Activated CD8-positive, alpha-beta memory T cell treated with anti-CD3 and anti-CD28 coated beads, Interleukin-2, amount 10 ng/mL, durations not matched to agents 7 days and 5 days (primary cell): Measurements from ENCODE around the gene FILIP1L. TPM values are rescaled to one million over a fixed set of nuclear protein-coding genes. Genes with fewer than 3 reads are reported as not detected.
"Not testable (repeated sequence)": the region's sequence is repeated elsewhere in the genome, so short reads cannot be mapped to it uniquely, and the experiment has no call there.

ENCODE experiments used
- ATAC-seq: fragments of 150-1000 bp; cut with Tn5 transposase; one replicate; pipeline ENCODE4 v1.10.0; 2021; ENCODE audit warnings: moderate library complexity
- CTCF ChIA-PET: fragments of 350-600 bp; sonication (Branson Sonifier 250); formaldehyde crosslinking; loops from one replicate; lab custom pipeline; 2021; ENCODE audit warnings: antibody characterized with exemption; lab: Charles Lee
- DNase-seq: peaks from one replicate; pipeline ENCODE4 v3.0.0-alpha.2; 2020
- H3K27ac Mint-ChIP-seq: one replicate; pipeline ENCODE4 v1.8.0; 2021; ENCODE audit warnings: mild to moderate bottlenecking, mixed read lengths
- H3K27me3 Mint-ChIP-seq: one replicate; pipeline ENCODE4 v1.8.0; 2021; ENCODE audit warnings: mixed read lengths
- H3K36me3 Mint-ChIP-seq: one replicate; pipeline ENCODE4 v1.8.0; 2021; ENCODE audit warnings: mild to moderate bottlenecking, mixed read lengths
- H3K4me1 Mint-ChIP-seq: one replicate; pipeline ENCODE4 v1.8.0; 2021; ENCODE audit warnings: mixed read lengths
- H3K4me3 Mint-ChIP-seq: one replicate; pipeline ENCODE4 v1.8.0; 2021; ENCODE audit warnings: mild to moderate bottlenecking, moderate library complexity, mixed read lengths
- H3K9me3 Mint-ChIP-seq: one replicate; pipeline ENCODE4 v1.8.0; 2022; ENCODE audit warnings: low read depth, mixed read lengths
- total RNA-seq, 2 experiments: library from RNA; stranded (reverse); gene quantifications; one replicate each; pipeline ENCODE4 v1.2.3, GENCODE V29; 2021

Gene FILIP1L
- total RNA-seq, 2 experiments from 2014 or later: 2.4 to 15.5 TPM

GRCh38 chr3:99841949-99842348, 272.4 kb downstream of the FILIP1L start:
- H3K4me1 Mint-ChIP-seq, H3K27ac Mint-ChIP-seq, ATAC-seq, H3K36me3 Mint-ChIP-seq, H3K27me3 Mint-ChIP-seq, H3K9me3 Mint-ChIP-seq, H3K4me3 Mint-ChIP-seq, DNase-seq: not testable (repeated sequence)
- CTCF ChIA-PET: interaction anchor here (0.8 to 2.6 kb wide), 4 partner anchors 9 to 748 kb away, joined by 3 to 14 read pairs (median 4); no protein-coding TSS in a partner anchor

- Mint-ChIP-seq H3K9me3 (no peaks in the 10 kb centered on the region), H3K4me1 (peaks cover 6% of the 10 kb centered on the region), H3K4me3 (no peak overlapping the region), H3K27me3 (no peaks in the 10 kb centered on the region), H3K27ac (no peak overlapping the region), H3K36me3 (no peaks in the 10 kb centered on the region)
- DNase-seq (no peak), ATAC-seq (no peak)
- CTCF ChIA-PET: interaction anchor here (1.0 to 2.4 kb wide), 2 partner anchors 190 to 415 kb away, joined by 3 to 12 read pairs; no protein-coding TSS in a partner anchor
Observed at GRCh38 chr3:99839613-99840012, 274.7 kb downstream of the FILIP1L start.

- Mint-ChIP-seq H3K4me3 (no peak overlapping the region), H3K4me1 (peaks cover 4% of the 10 kb centered on the region), H3K27me3 (no peaks in the 10 kb centered on the region), H3K27ac (no peak overlapping the region), H3K9me3 (no peaks in the 10 kb centered on the region), H3K36me3 (no peaks in the 10 kb centered on the region)
- DNase-seq (no peak), ATAC-seq (no peak)
- CTCF ChIA-PET: interaction anchor here (2.4 kb wide), 1 partner anchor 416 kb away, joined by 12 read pairs; no protein-coding TSS in a partner anchor
Observed at GRCh38 chr3:99838755-99839154, 275.5 kb downstream of the FILIP1L start.

- Mint-ChIP-seq H3K4me3 (no peak overlapping the region), H3K36me3 (no peaks in the 10 kb centered on the region), H3K9me3 (no peaks in the 10 kb centered on the region), H3K27me3 (no peaks in the 10 kb centered on the region), H3K4me1 (peaks cover 10% of the 10 kb centered on the region), H3K27ac (no peak overlapping the region)
- no peak for ATAC-seq
- DNase-seq: no peak
- CTCF ChIA-PET: interaction anchor here (1.1 to 2.4 kb wide), 2 partner anchors 11 to 417 kb away, joined by 4 to 12 read pairs; no protein-coding TSS in a partner anchor
Observed at GRCh38 chr3:99837715-99838114, 276.6 kb downstream of the FILIP1L start.

- H3K36me3 Mint-ChIP-seq: no peaks in the 10 kb centered on the region
- DNase-seq (no peak), ATAC-seq (no peak)
- CTCF ChIA-PET: interaction anchor here (1.1 kb wide), 1 partner anchor 10 kb away, joined by 4 read pairs; no protein-coding TSS in a partner anchor
- no peak overlapping the region for H3K27ac Mint-ChIP-seq
- no peak overlapping the region for H3K4me3 Mint-ChIP-seq
- H3K4me1 Mint-ChIP-seq: peaks cover 10% of the 10 kb centered on the region
- no peaks in the 10 kb centered on the region for H3K9me3 Mint-ChIP-seq
- H3K27me3 Mint-ChIP-seq: no peaks in the 10 kb centered on the region
Observed at GRCh38 chr3:99836681-99837080, 277.6 kb downstream of the FILIP1L start.

- H3K36me3 Mint-ChIP-seq: no peaks in the 10 kb centered on the region
- H3K27ac Mint-ChIP-seq: no peak overlapping the region
- no peaks in the 10 kb centered on the region for H3K27me3 Mint-ChIP-seq
- H3K4me1 Mint-ChIP-seq: peaks cover 10% of the 10 kb centered on the region
- CTCF ChIA-PET: interaction anchor here (0.9 to 5.6 kb wide), 7 partner anchors 15 to 422 kb away, joined by 3 to 65 read pairs (median 4); partner anchors contain the start of gene CMSS1
- no peak for ATAC-seq
- H3K9me3 Mint-ChIP-seq: no peaks in the 10 kb centered on the region
- H3K4me3 Mint-ChIP-seq: no peak overlapping the region
- no peak for DNase-seq
Observed at GRCh38 chr3:99834211-99834957, 279.9 kb downstream of the FILIP1L start.

- Mint-ChIP-seq H3K27ac (no peak overlapping the region), H3K9me3 (no peaks in the 10 kb centered on the region), H3K27me3 (no peaks in the 10 kb centered on the region), H3K36me3 (peaks cover under 1% of the 10 kb centered on the region), H3K4me1 (peaks cover 10% of the 10 kb centered on the region), H3K4me3 (no peak overlapping the region)
- CTCF ChIA-PET: interaction anchor here (0.8 to 5.6 kb wide), 10 partner anchors 9 to 422 kb away, joined by 3 to 65 read pairs (median 4); partner anchors contain the start of gene CMSS1
- ATAC-seq (no peak), DNase-seq (no peak)
Observed at GRCh38 chr3:99833617-99834205, 280.6 kb downstream of the FILIP1L start.

- Mint-ChIP-seq H3K27ac (no peak overlapping the region), H3K9me3 (no peaks in the 10 kb centered on the region), H3K4me1 (peaks cover 16% of the 10 kb centered on the region), H3K36me3 (peaks cover 5% of the 10 kb centered on the region), H3K27me3 (no peaks in the 10 kb centered on the region), H3K4me3 (no peak overlapping the region)
- ATAC-seq: no peak
- DNase-seq: no peak
- CTCF ChIA-PET: interaction anchor here (1.5 kb wide), 2 partner anchors 12 to 633 kb away, joined by 3 to 4 read pairs; partner anchors contain the start of gene CMSS1
Observed at GRCh38 chr3:99829844-99830243, 284.5 kb downstream of the FILIP1L start.

- ATAC-seq (peak; percentile 30), DNase-seq (no peak)
- CTCF ChIA-PET: interaction anchor here (1.6 kb wide), 2 partner anchors 13 to 17 kb away, joined by 3 to 5 read pairs; no protein-coding TSS in a partner anchor
- Mint-ChIP-seq H3K4me1 (peaks cover 20% of the 10 kb centered on the region), H3K4me3 (no peak overlapping the region), H3K27ac (no peak overlapping the region), H3K36me3 (peaks cover 10% of the 10 kb centered on the region), H3K27me3 (no peaks in the 10 kb centered on the region), H3K9me3 (no peaks in the 10 kb centered on the region)
Observed at GRCh38 chr3:99825004-99825640, 289.2 kb downstream of the FILIP1L start.

GRCh38 chr3:99823723-99824711, 290.3 kb downstream of the FILIP1L start:
- peaks cover 28% of the 10 kb centered on the region for H3K4me1 Mint-ChIP-seq
- CTCF ChIA-PET: interaction anchor here (1.3 to 2.2 kb wide), 3 partner anchors 8 to 245 kb away, joined by 3 to 15 read pairs (median 3); no protein-coding TSS in a partner anchor
- DNase-seq: no peak
- peaks cover 12% of the 10 kb centered on the region for H3K36me3 Mint-ChIP-seq
- H3K27ac Mint-ChIP-seq: peak overlapping the region; percentile 3
- no peak for ATAC-seq
- no peaks in the 10 kb centered on the region for H3K9me3 Mint-ChIP-seq
- H3K4me3 Mint-ChIP-seq: no peak overlapping the region
- no peaks in the 10 kb centered on the region for H3K27me3 Mint-ChIP-seq

- no peaks in the 10 kb centered on the region for H3K9me3 Mint-ChIP-seq
- ATAC-seq (no peak), DNase-seq (no peak)
- CTCF ChIA-PET: interaction anchor here (1.4 to 2.0 kb wide), 2 partner anchors 13 to 15 kb away, joined by 5 to 15 read pairs; no protein-coding TSS in a partner anchor
- H3K4me1 Mint-ChIP-seq: peaks cover 43% of the 10 kb centered on the region
- H3K27me3 Mint-ChIP-seq: no peaks in the 10 kb centered on the region
- H3K36me3 Mint-ChIP-seq: peaks cover 6% of the 10 kb centered on the region
- H3K27ac Mint-ChIP-seq: peak overlapping the region; percentile 94
- H3K4me3 Mint-ChIP-seq: peak overlapping the region; percentile 100
Observed at GRCh38 chr3:99818818-99819217, 295.5 kb downstream of the FILIP1L start.
